K562 (cell line): Measurements from ENCODE around the gene IRF3. TPM values are rescaled to one million over a fixed set of nuclear protein-coding genes. Genes with fewer than 3 reads are reported as not detected.
A peak's percentile ranks its signal among the peaks of the same experiment; 100 is the strongest.

Source experiments
- EHMT2 ChIP-seq: fragments of 450-650 bp; IDR thresholded peaks from 2 replicates; pipeline ENCODE4 v1.6.1; 2018; ENCODE audit warnings: antibody characterized with exemption
- FOXA3 ChIP-seq, 2 experiments: fragments of 450-650 bp in 1 of 2; sonication (generic) in 1 of 2; formaldehyde crosslinking; IDR thresholded peaks in 1 of 2; conservative IDR thresholded peaks in 1 of 2; 2 replicates each; pipeline versions ENCODE4 v1.4.0 to v1.8.0; 2020 to 2022; ENCODE audit warnings: mild to moderate bottlenecking in 2 of 2, missing genetic modification reagents in 1 of 2
- ILF3 ChIP-seq: fragments of 450-650 bp; IDR thresholded peaks from 2 replicates; pipeline ENCODE4 v1.6.1; 2018; ENCODE audit warnings: antibody characterized with exemption, mild to moderate bottlenecking, moderate library complexity, borderline replicate concordance
- NR3C1 ChIP-seq: sonication (generic); formaldehyde crosslinking; IDR thresholded peaks from 2 replicates; pipeline ENCODE4 v1.8.1; 2022; ENCODE audit warnings: missing genetic modification reagents
- POLR3G ChIP-seq: IDR thresholded peaks from 2 replicates; pipeline ENCODE4 v1.6.1; 2011; ENCODE audit not compliant: insufficient read length, insufficient replicate concordance; ENCODE audit errors: extremely low read depth
- SREBF1 ChIP-seq: fragments of 150-350 bp; IDR thresholded peaks from 2 replicates; pipeline ENCODE4 v1.6.1; 2014; ENCODE audit warnings: antibody characterized with exemption, low read depth, low read length, borderline replicate concordance
- TCF7L2 ChIP-seq: fragments of 150-350 bp; IDR thresholded peaks from 2 replicates; pipeline ENCODE4 v1.6.1; 2016; ENCODE audit warnings: low read depth, mild to moderate bottlenecking, low read length, moderate library complexity
- TFAP4 ChIP-seq: sonication (generic); formaldehyde crosslinking; IDR thresholded peaks from 2 replicates; pipeline ENCODE4 v1.8.0; 2022; ENCODE audit warnings: missing genetic modification reagents, mild to moderate bottlenecking, moderate library complexity, borderline replicate concordance
- THRA ChIP-seq: fragments of 450-650 bp; IDR thresholded peaks from 2 replicates; pipeline ENCODE4 v1.6.1; 2017; ENCODE audit warnings: mild to moderate bottlenecking, moderate library complexity
- TSHZ1 ChIP-seq: fragments of 250-450 bp; sonication (Bioruptor Pico); IDR thresholded peaks from 2 replicates; pipeline ENCODE4 v1.4.0; 2020; ENCODE audit warnings: mild to moderate bottlenecking, moderate library complexity
- YBX1 ChIP-seq: fragments of 450-650 bp; IDR thresholded peaks from 2 replicates; pipeline ENCODE4 v1.7.1; 2016; ENCODE audit warnings: mild to moderate bottlenecking
- ZNF347 ChIP-seq: fragments of 450-650 bp; formaldehyde crosslinking; IDR thresholded peaks from 2 replicates; pipeline ENCODE4 v1.4.0; 2020; ENCODE audit warnings: low read depth, mild to moderate bottlenecking, moderate library complexity
- ZNF507 ChIP-seq: conservative IDR thresholded peaks from 2 replicates; pipeline ENCODE4 v1.6.1; 2017; ENCODE audit warnings: missing genetic modification characterization, missing compliant biosample characterization
- ZNF584 ChIP-seq: fragments of 200-800 bp; sonication (Bioruptor generic); IDR thresholded peaks from 2 replicates; pipeline ENCODE4 v1.6.1; 2016; ENCODE audit warnings: low read depth, mild to moderate bottlenecking, missing genetic modification characterization, missing compliant biosample characterization
- ZNF592 ChIP-seq: fragments of 450-650 bp; IDR thresholded peaks from 2 replicates; pipeline ENCODE4 v1.6.1; 2017; ENCODE audit warnings: antibody characterized with exemption, mild to moderate bottlenecking
- polyA plus RNA-seq, 8 experiments: library from polyadenylated mRNA; depleted of rRNA in 4 of 8; stranded (reverse) in 5 of 8; unstranded in 3 of 8; fragments of >200 nt; fragmentation: Nextera tagmentation in 2 of 8; fragmentation: Illumina TruSeq in 1 of 8; extraction: Ambion mirVana in 2 of 8; extraction: Trizol in 1 of 8; gene quantifications; 2 replicates each; pipeline versions ENCODE4 v1.2.1 to v1.2.3, GENCODE V29; 2011 to 2014; ENCODE audit warnings: inconsistent platforms in 1 of 8, missing spikeins in 1 of 8
- total RNA-seq, 7 experiments: library from RNA; depleted of rRNA in 6 of 7; stranded (reverse); fragments of >200 nt in 6 of 7; fragmentation: Illumina TruSeq in 2 of 7; extraction: Trizol in 2 of 7; gene quantifications; 2 replicates each; pipeline versions ENCODE4 v1.2.1 to v1.2.3, GENCODE V29; 2011 to 2021; ENCODE audit warnings: low replicate concordance in 1 of 7

Gene IRF3
- total and polyA plus RNA-seq, 9 of the 15 experiments (the other 6 are each of a cell fraction or from before 2014, with no cell fraction given) = 7.5 to 145 (median 65.4) TPM

- TF ChIP-seq TFAP4 (CRISPR knock-in tag) (peak; percentile 89), POLR3G (no peak), ZNF507 (tag) (no peak), ZNF592 (no peak), YBX1 (no peak), ILF3 (no peak), EHMT2 (no peak), FOXA3 (CRISPR knock-in tag; conservative IDR thresholded peaks at IDR 0.05 in 1 of 2, IDR thresholded peaks at IDR 0.05 in 1 of 2) (no peak), TCF7L2 (no peak), ZNF347 (no peak), ZNF584 (CRISPR knock-in tag) (no peak), TSHZ1 (no peak), SREBF1 (no peak), THRA (no peak), NR3C1 (CRISPR knock-in tag) (no peak)
Observed at GRCh38 chr19:49664171-49665035, 1.3 kb downstream of the IRF3 start (continued).
